Keratinocyte (primary cell): ENCODE results near the gene IL1RAPL1. TPM values are rescaled to one million over a fixed set of nuclear protein-coding genes. Genes with fewer than 3 reads are reported as not detected.

Experiments
- DNase-seq: peaks from one replicate; pipeline ENCODE4 v3.0.0-alpha.2; 2011; ENCODE audit warnings: low read depth, missing footprints, low spot score
- FAIRE-seq: peaks from 2 replicates; lab custom pipeline; 2011; peaks lifted over from hg19 to GRCh38; lab: Jason Lieb, UNC
- H2AFZ ChIP-seq: 2 replicates; pipeline ENCODE4 v1.6.0; 2012; ENCODE audit warnings: low read length, control low read depth, inconsistent platforms; ENCODE audit not compliant: control insufficient read depth
- H3K27ac ChIP-seq: 2 replicates; pipeline ENCODE4 v1.5.1; 2011; ENCODE audit warnings: low read length; ENCODE audit not compliant: control insufficient read depth, insufficient read depth
- H3K27me3 ChIP-seq: 3 replicates; pipeline ENCODE4 v1.6.0; 2011; ENCODE audit warnings: low read length; ENCODE audit not compliant: control insufficient read depth, insufficient read depth; ENCODE audit errors: extremely low read depth
- H3K36me3 ChIP-seq, 2 experiments: 2 replicates in 1 of 2; 3 replicates in 1 of 2; pipeline ENCODE4 v1.5.1; 2011; ENCODE audit warnings: low read length in 2 of 2, mild to moderate bottlenecking in 1 of 2; ENCODE audit not compliant: control insufficient read depth in 2 of 2, insufficient read depth in 2 of 2; ENCODE audit errors: extremely low read depth in 1 of 2
- H3K4me1 ChIP-seq: 3 replicates; pipeline ENCODE4 v1.5.1; 2011; ENCODE audit warnings: low read length; ENCODE audit not compliant: control insufficient read depth, insufficient read depth; ENCODE audit errors: extremely low read depth
- H3K4me2 ChIP-seq: 3 replicates; pipeline ENCODE4 v1.6.0; 2011; ENCODE audit warnings: low read depth, low read length; ENCODE audit not compliant: control insufficient read depth, insufficient read depth; ENCODE audit errors: extremely low read depth
- H3K4me3 ChIP-seq, 3 experiments: fragments of 200-600 bp in 1 of 3; sonication (generic) in 1 of 3; 2 replicates in 2 of 3; 3 replicates in 1 of 3; pipeline ENCODE4 v1.5.1; 2011 to 2016; ENCODE audit warnings: low read length in 3 of 3, mild to moderate bottlenecking in 3 of 3, control low read depth in 2 of 3, inconsistent platforms in 1 of 3, low read depth in 1 of 3, mixed read lengths in 1 of 3, mixed run types in 1 of 3, moderate library complexity in 1 of 3; ENCODE audit not compliant: control insufficient read depth in 2 of 3, insufficient read depth in 2 of 3; ENCODE audit errors: extremely low read depth in 1 of 3
- H3K79me2 ChIP-seq: 2 replicates; pipeline ENCODE4 v1.6.0; 2012; ENCODE audit warnings: low read length; ENCODE audit not compliant: control insufficient read depth, insufficient read depth
- H3K9ac ChIP-seq: 3 replicates; pipeline ENCODE4 v1.6.0; 2011; ENCODE audit warnings: low read length; ENCODE audit not compliant: control insufficient read depth, insufficient read depth; ENCODE audit errors: extremely low read depth
- H3K9me1 ChIP-seq: 3 replicates; pipeline ENCODE4 v1.6.0; 2011; ENCODE audit warnings: low read length; ENCODE audit not compliant: control insufficient read depth, insufficient read depth; ENCODE audit errors: extremely low read depth
- H3K9me3 ChIP-seq: 2 replicates; pipeline ENCODE4 v1.5.1; 2012; ENCODE audit warnings: low read depth, low read length; ENCODE audit not compliant: control insufficient read depth
- H4K20me1 ChIP-seq: 3 replicates; pipeline ENCODE4 v1.6.0; 2011; ENCODE audit warnings: low read length; ENCODE audit not compliant: control insufficient read depth, insufficient read depth; ENCODE audit errors: extremely low read depth
- CTCF ChIP-seq, 3 experiments: IDR thresholded peaks in 1 of 3; conservative IDR thresholded peaks in 1 of 3; optimal IDR thresholded peaks in 1 of 3; 2 replicates in 2 of 3; 3 replicates in 1 of 3; pipeline versions ENCODE3 to v1.5.1; 2011; ENCODE audit warnings: low read length in 3 of 3, mild to moderate bottlenecking in 3 of 3, moderate library complexity in 2 of 3, control low read depth in 1 of 3, inconsistent platforms in 1 of 3; ENCODE audit not compliant: insufficient read depth in 2 of 3; ENCODE audit errors: extremely low read depth in 1 of 3
- EZH2 ChIP-seq: IDR thresholded peaks from one replicate; pipeline ENCODE4 v1.6.1; 2012; ENCODE audit warnings: inconsistent platforms, mild to moderate bottlenecking, low read length, moderate library complexity
- dilution Hi-C: fragments of 300-500 bp; cut with MboI; formaldehyde crosslinking; loops from one replicate; pipeline ENCODE4 v1.7.0; 2020; ENCODE audit warnings: low sequenced_read_pairs; ENCODE audit not compliant: extremely low pct_ligation_motif_present
- polyA plus RNA-seq, 5 experiments: library from polyadenylated mRNA; depleted of rRNA in 3 of 5; stranded (reverse) in 3 of 5; stranded (forward) in 1 of 5; unstranded in 1 of 5; fragments of >200 nt; gene quantifications; 1 replicate in 1 of 5; 2 replicates in 3 of 5; 3 replicates in 1 of 5; pipeline versions ENCODE4 v1.2.1 to v1.2.3, GENCODE V29; 2011 to 2012; ENCODE audit warnings: missing spikeins in 2 of 5, low read depth in 1 of 5, low replicate concordance in 1 of 5

IL1RAPL1 gene
- polyA plus RNA-seq, 1 donor (not counting 4 experiments of a cell fraction or from before 2014, with no cell fraction given): 2.8 TPM

- Histone ChIP-seq H3K4me2 (no peak overlapping the region), H3K27me3 (no peaks in the 10 kb centered on the region), H3K79me2 (no peaks in the 10 kb centered on the region), H2AFZ (no peak overlapping the region), H3K9me1 (no peaks in the 10 kb centered on the region), H3K9ac (no peak overlapping the region), H4K20me1 (no peaks in the 10 kb centered on the region), H3K36me3 (no peaks in the 10 kb centered on the region), H3K4me1 (no peaks in the 10 kb centered on the region), H3K27ac (no peak overlapping the region), H3K9me3 (no peaks in the 10 kb centered on the region), H3K4me3 (no peak overlapping the region)
- DNase-seq: no peak
- dilution Hi-C loops: no loop called here
- FAIRE-seq: no peak
- TF ChIP-seq CTCF (optimal IDR thresholded peaks at IDR 0.05 in 1 of 3, IDR thresholded peaks at IDR 0.05 in 1 of 3, conservative IDR thresholded peaks at IDR 0.05 in 1 of 3; ENCODE audit: extremely low read depth in 1 of 3, insufficient read depth in 2 of 3, low read length in 3 of 3) (no peak), EZH2 (no peak)
These were observed 289.2 kb downstream of the IL1RAPL1 start for GRCh38 chrX:28876408-28876807.

GRCh38 chrX:28876901-28877300 is 289.7 kb downstream of the IL1RAPL1 start:
- Histone ChIP-seq H3K79me2 (no peaks in the 10 kb centered on the region), H3K27ac (no peak overlapping the region), H3K9me1 (no peaks in the 10 kb centered on the region), H3K4me2 (no peak overlapping the region), H3K4me3 (no peak overlapping the region), H4K20me1 (no peaks in the 10 kb centered on the region), H3K9ac (no peak overlapping the region), H2AFZ (no peak overlapping the region), H3K27me3 (no peaks in the 10 kb centered on the region), H3K36me3 (no peaks in the 10 kb centered on the region), H3K9me3 (no peaks in the 10 kb centered on the region), H3K4me1 (no peaks in the 10 kb centered on the region)
- TF ChIP-seq EZH2 (no peak), CTCF (optimal IDR thresholded peaks at IDR 0.05 in 1 of 3, IDR thresholded peaks at IDR 0.05 in 1 of 3, conservative IDR thresholded peaks at IDR 0.05 in 1 of 3; ENCODE audit: extremely low read depth in 1 of 3, insufficient read depth in 2 of 3, low read length in 3 of 3) (no peak)
- DNase-seq (no peak), FAIRE-seq (no peak)
- dilution Hi-C loops: no loop called here
